Measurements from ENCODE around the gene SETBP1. TPM values are rescaled to one million over a fixed set of nuclear protein-coding genes. Genes with fewer than 3 reads are reported as not detected.

The SETBP1 gene
- total and polyA plus RNA-seq, 2 of the 13 experiments (the other 11 are each of a cell fraction or from before 2014, with no cell fraction given), result 0.18 to 0.65 TPM

DNA sequence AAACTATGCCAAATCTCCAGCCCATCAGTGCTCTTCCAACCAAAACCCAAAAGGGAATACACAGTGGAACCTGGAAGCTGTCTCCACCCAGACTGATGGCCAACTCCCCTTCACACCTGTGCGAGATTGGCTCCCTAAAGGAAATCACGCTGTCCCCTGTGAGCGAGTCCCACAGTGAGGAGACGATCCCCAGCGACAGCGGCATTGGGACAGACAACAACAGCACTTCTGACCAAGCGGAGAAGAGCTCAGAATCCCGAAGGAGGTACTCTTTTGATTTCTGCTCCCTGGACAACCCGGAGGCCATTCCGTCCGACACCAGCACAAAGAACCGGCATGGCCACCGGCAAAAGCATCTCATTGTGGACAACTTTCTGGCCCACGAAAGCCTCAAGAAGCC, 271.1 kb downstream of the SETBP1 start:
- no peak overlapping the region for H3K4me2 ChIP-seq (ENCODE audit: low read depth, low read length)
- no peak overlapping the region for H3K27ac ChIP-seq (ENCODE audit: extremely low read length, insufficient read depth, low read length)
- H3K79me2 ChIP-seq (ENCODE audit: insufficient read depth, low read length), result no peaks in the 10 kb centered on the region
- no peak overlapping the region for H3K4me3 ChIP-seq (replicated peaks in 1 of 3; ENCODE audit: insufficient read depth in 1 of 3, low read depth in 2 of 3, low read length in 3 of 3)
- ChIA-PET CTCF (ENCODE audit: low intra/inter-chr PET ratio, low total read pairs) (no interaction called here), POLR2A (no interaction called here)
- no peaks in the 10 kb centered on the region for H3K9me3 ChIP-seq (ENCODE audit: low read length)
- FAIRE-seq, result no peak
- no peak for TF ChIP-seq ZNF337 (CRISPR knock-in tag; IDR thresholded peaks at IDR 0.05; ENCODE audit: borderline replicate concordance, low read depth)
- TF ChIP-seq ZNF138 (CRISPR knock-in tag; IDR thresholded peaks at IDR 0.05; ENCODE audit: low read depth), result no peak
- TF ChIP-seq ZNF879 (CRISPR knock-in tag; IDR thresholded peaks at IDR 0.05), result no peak
- TF ChIP-seq HNF4A (CRISPR knock-in tag; IDR thresholded peaks at IDR 0.05), result no peak
- TF ChIP-seq ZNF7 (CRISPR knock-in tag; IDR thresholded peaks at IDR 0.05), result no peak
- no peak for TF ChIP-seq CENPT (CRISPR knock-in tag; IDR thresholded peaks at IDR 0.05; ENCODE audit: low read depth)
- no peak for TF ChIP-seq ZFP1 (CRISPR knock-in tag; IDR thresholded peaks at IDR 0.05)
- TF ChIP-seq NR2F1 (CRISPR knock-in tag; IDR thresholded peaks at IDR 0.05), result no peak
- H4K20me1 ChIP-seq (ENCODE audit: insufficient read depth, low read length), result no peaks in the 10 kb centered on the region
- H3K27me3 ChIP-seq (ENCODE audit: control insufficient read depth in 1 of 2, insufficient read depth in 2 of 2, low read length in 2 of 2), result no peaks in the 10 kb centered on the region
- in situ Hi-C loops (cut with HindIII; ENCODE audit: extremely low pct_ligation_motif_present, low pct_unique_long_range_greater_than_20kb) (no loop called here), intact Hi-C loops (cut with micrococcal nuclease; ENCODE audit: unreplicated experiment) (no loop called here)
- WGBS (ENCODE audit: low lambda C conversion rate), result 56% methylated on average over 10 of the region's 14 CpGs
- H3K36me3 ChIP-seq (replicated peaks in 1 of 2; ENCODE audit: control insufficient read depth in 1 of 2, insufficient read depth in 2 of 2, low read length in 2 of 2), result no peaks in the 10 kb centered on the region
- H3K4me1 ChIP-seq (ENCODE audit: insufficient read depth, low read length), result no peaks in the 10 kb centered on the region
- no peak for ATAC-seq
- DNase-seq (ENCODE audit: low spot score), result no peak
- BruUV-seq (replicated peaks), result no TSS peak
- no peak overlapping the region for H3K9ac ChIP-seq (ENCODE audit: insufficient read depth, low read depth, low read length)
- H2AFZ ChIP-seq (ENCODE audit: low read length), result no peak overlapping the region

DNA sequence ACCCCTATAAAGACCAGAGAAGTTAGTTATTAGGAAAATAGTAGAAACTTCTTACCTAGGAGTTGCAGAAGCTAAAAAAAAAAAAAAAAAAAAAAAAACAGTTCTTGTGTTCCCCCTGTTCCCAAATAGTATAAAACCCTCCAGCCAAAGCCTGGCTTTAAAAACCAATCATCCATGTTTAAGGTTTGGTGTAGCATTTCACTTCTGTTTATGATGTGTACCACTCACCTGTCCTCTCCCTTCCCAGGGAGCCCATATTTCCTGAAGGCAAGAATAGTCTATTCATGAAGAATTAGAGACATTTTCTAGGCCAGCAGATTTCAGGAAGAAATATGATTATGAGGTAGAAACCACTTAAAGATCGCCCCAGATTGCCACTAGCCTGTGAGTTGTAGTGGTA, 273.6 kb downstream of the SETBP1 start:
- POLR2A ChIA-PET, result no interaction called here
- in situ Hi-C loops (cut with HindIII; ENCODE audit: extremely low pct_ligation_motif_present, low pct_unique_long_range_greater_than_20kb) (no loop called here), intact Hi-C loops (cut with micrococcal nuclease; ENCODE audit: unreplicated experiment) (no loop called here)
- no peaks in the 10 kb centered on the region for H3K36me3 ChIP-seq (replicated peaks in 1 of 2; ENCODE audit: control insufficient read depth in 1 of 2, insufficient read depth in 2 of 2, low read length in 2 of 2)
- BruUV-seq (replicated peaks), result no TSS peak
- no peaks in the 10 kb centered on the region; the same call in 1 of the 2 replicates for H3K9me3 ChIP-seq (ENCODE audit: low read length)
- H3K27ac ChIP-seq (ENCODE audit: extremely low read length, insufficient read depth, low read length), result no peak overlapping the region
- CTCF ChIA-PET (ENCODE audit: low intra/inter-chr PET ratio, low total read pairs), result no interaction called here
- H3K4me2 ChIP-seq (ENCODE audit: low read depth, low read length), result no peak overlapping the region
- no peaks in the 10 kb centered on the region for H4K20me1 ChIP-seq (ENCODE audit: insufficient read depth, low read length)
- ATAC-seq (no peak), DNase-seq (ENCODE audit: low spot score) (no peak), FAIRE-seq (no peak)
- WGBS (ENCODE audit: low lambda C conversion rate), result 20% methylated on average over 1 of the region's 1 CpG
- H3K27me3 ChIP-seq (ENCODE audit: control insufficient read depth in 1 of 2, insufficient read depth in 2 of 2, low read length in 2 of 2), result no peaks in the 10 kb centered on the region
- H3K9ac ChIP-seq (ENCODE audit: insufficient read depth, low read depth, low read length), result no peak overlapping the region
- no peak overlapping the region for H3K4me3 ChIP-seq (replicated peaks in 1 of 3; ENCODE audit: insufficient read depth in 1 of 3, low read depth in 2 of 3, low read length in 3 of 3)
- H3K79me2 ChIP-seq (ENCODE audit: insufficient read depth, low read length), result no peaks in the 10 kb centered on the region
- no peaks in the 10 kb centered on the region for H3K4me1 ChIP-seq (ENCODE audit: insufficient read depth, low read length)
- no peak overlapping the region for H2AFZ ChIP-seq (ENCODE audit: low read length)
- TF ChIP-seq, protein P1, sequence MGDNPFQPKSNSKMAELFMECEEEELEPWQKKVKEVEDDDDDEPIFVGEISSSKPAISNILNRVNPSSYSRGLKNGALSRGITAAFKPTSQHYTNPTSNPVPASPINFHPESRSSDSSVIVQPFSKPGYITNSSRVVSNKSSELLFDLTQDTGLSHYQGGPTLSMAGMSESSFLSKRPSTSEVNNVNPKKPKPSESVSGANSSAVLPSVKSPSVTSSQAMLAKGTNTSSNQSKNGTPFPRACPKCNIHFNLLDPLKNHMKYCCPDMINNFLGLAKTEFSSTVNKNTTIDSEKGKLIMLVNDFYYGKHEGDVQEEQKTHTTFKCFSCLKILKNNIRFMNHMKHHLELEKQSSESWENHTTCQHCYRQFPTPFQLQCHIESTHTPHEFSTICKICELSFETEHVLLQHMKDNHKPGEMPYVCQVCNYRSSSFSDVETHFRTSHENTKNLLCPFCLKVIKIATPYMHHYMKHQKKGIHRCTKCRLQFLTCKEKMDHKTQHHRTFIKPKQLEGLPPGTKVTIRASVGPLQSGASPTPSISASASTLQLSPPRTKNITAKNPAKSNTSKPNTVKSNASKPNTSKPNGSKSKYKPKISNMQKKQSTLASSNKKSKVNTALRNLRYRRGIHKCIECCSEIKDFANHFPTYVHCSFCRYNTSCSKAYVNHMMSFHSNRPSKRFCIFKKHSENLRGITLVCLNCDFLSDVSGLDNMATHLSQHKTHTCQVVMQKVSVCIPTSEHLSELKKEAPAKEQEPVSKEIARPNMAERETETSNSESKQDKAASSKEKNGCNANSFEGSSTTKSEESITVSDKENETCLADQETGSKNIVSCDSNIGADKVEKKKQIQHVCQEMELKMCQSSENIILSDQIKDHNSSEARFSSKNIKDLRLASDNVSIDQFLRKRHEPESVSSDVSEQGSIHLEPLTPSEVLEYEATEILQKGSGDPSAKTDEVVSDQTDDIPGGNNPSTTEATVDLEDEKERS (CRISPR knock-in tag; IDR thresholded peaks at IDR 0.05), result no peak
- TF ChIP-seq, protein P2, sequence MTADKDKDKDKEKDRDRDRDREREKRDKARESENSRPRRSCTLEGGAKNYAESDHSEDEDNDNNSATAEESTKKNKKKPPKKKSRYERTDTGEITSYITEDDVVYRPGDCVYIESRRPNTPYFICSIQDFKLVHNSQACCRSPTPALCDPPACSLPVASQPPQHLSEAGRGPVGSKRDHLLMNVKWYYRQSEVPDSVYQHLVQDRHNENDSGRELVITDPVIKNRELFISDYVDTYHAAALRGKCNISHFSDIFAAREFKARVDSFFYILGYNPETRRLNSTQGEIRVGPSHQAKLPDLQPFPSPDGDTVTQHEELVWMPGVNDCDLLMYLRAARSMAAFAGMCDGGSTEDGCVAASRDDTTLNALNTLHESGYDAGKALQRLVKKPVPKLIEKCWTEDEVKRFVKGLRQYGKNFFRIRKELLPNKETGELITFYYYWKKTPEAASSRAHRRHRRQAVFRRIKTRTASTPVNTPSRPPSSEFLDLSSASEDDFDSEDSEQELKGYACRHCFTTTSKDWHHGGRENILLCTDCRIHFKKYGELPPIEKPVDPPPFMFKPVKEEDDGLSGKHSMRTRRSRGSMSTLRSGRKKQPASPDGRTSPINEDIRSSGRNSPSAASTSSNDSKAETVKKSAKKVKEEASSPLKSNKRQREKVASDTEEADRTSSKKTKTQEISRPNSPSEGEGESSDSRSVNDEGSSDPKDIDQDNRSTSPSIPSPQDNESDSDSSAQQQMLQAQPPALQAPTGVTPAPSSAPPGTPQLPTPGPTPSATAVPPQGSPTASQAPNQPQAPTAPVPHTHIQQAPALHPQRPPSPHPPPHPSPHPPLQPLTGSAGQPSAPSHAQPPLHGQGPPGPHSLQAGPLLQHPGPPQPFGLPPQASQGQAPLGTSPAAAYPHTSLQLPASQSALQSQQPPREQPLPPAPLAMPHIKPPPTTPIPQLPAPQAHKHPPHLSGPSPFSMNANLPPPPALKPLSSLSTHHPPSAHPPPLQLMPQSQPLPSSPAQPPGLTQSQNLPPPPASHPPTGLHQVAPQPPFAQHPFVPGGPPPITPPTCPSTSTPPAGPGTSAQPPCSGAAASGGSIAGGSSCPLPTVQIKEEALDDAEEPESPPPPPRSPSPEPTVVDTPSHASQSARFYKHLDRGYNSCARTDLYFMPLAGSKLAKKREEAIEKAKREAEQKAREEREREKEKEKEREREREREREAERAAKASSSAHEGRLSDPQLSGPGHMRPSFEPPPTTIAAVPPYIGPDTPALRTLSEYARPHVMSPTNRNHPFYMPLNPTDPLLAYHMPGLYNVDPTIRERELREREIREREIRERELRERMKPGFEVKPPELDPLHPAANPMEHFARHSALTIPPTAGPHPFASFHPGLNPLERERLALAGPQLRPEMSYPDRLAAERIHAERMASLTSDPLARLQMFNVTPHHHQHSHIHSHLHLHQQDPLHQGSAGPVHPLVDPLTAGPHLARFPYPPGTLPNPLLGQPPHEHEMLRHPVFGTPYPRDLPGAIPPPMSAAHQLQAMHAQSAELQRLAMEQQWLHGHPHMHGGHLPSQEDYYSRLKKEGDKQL (CRISPR knock-in tag; IDR thresholded peaks at IDR 0.05; ENCODE audit: low read depth), result no peak
- TF ChIP-seq, protein P3, sequence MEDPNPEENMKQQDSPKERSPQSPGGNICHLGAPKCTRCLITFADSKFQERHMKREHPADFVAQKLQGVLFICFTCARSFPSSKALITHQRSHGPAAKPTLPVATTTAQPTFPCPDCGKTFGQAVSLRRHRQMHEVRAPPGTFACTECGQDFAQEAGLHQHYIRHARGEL (CRISPR knock-in tag; IDR thresholded peaks at IDR 0.05), result no peak
